ENCODE results near the gene ALDH3B2. TPM values are rescaled to one million over a fixed set of nuclear protein-coding genes. Genes with fewer than 3 reads are reported as not detected.

Gene ALDH3B2
- total and polyA plus RNA-seq, 2 of the 8 experiments (the other 6 are each of a cell fraction or from before 2014, with no cell fraction given), result not detected

DNA sequence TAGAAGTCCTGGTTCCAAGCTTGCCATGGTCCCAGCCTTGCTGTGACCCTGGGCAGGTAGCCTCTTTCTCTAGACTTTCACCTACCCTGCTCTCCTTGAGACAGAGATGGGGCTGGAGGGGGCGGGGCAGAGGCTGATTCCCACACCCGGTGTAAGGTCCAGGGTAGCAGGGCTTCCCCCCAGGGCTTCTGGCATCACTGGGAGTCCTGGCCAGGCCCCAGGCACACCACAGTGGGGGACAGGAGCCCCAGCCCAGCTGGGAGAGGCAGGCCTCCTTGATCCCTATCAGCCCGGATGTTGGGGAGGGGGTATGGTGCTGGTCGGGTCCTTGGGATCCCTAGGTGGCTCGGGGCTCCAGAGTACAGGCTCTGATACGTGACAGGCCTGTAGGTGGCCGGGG, 43.0 kb downstream of the ALDH3B2 start:
- Histone ChIP-seq H2AFZ (ENCODE audit: low read length) (no peak overlapping the region), H3K27me3 (replicated peaks in 1 of 4; ENCODE audit: control insufficient read depth in 3 of 4, extremely low read depth in 1 of 4, insufficient read depth in 3 of 4, low read length in 3 of 4) (no peaks in the 10 kb centered on the region; a peak in 1 of 7 replicates), H2BK5ac (ENCODE audit: low read depth, low read length) (no peak overlapping the region; the same call in 1 of the 2 replicates), H3K23me2 (ENCODE audit: low read depth, low read length) (peaks cover 2% of the 10 kb centered on the region; the same call in 1 of the 2 replicates), H2BK20ac (ENCODE audit: low read length) (no peak overlapping the region), H3K4me2 (ENCODE audit: insufficient read depth in 1 of 2, low read depth in 2 of 2, low read length in 2 of 2) (peak overlapping the region; percentile 37 to 83; a peak in 3 of 4 replicates), H4K20me1 (replicated peaks in 1 of 2; ENCODE audit: control insufficient read depth in 1 of 2, insufficient read depth in 2 of 2, low read length in 2 of 2) (no peaks in the 10 kb centered on the region), H2BK12ac (ENCODE audit: low read depth, low read length) (0 out of 2 replicates have a peak overlapping the region, but pooled peaks have one; percentile 42), H2BK15ac (ENCODE audit: low read length) (no peak overlapping the region), H3K4me3 (ENCODE audit: extremely low read depth in 1 of 4, insufficient read depth in 2 of 4, low read depth in 3 of 4, low read length in 4 of 4) (peak overlapping the region in 1 of 4 experiments; percentile 84; a peak in 1 of 8 replicates), H3K79me1 (ENCODE audit: low read depth, low read length) (no peaks in the 10 kb centered on the region), H3K4ac (replicated peaks; ENCODE audit: insufficient read length, low read depth, low read length) (peak overlapping the region; percentile 80), H4K8ac (ENCODE audit: extremely low read depth, insufficient read depth, low read length) (no peak overlapping the region; the same call in 1 of the 2 replicates), H2AK5ac (ENCODE audit: low read depth, low read length) (no peak overlapping the region), H4K5ac (ENCODE audit: insufficient read length, low read depth, low read length) (no peak overlapping the region), H3K23ac (ENCODE audit: insufficient read length) (no peak overlapping the region), H3K4me1 (replicated peaks in 1 of 4; ENCODE audit: control insufficient read depth in 3 of 4, insufficient read depth in 4 of 4, low read length in 3 of 4) (peaks cover 0 to 29% (median 18%) of the 10 kb centered on the region in 4 experiments; a peak in 6 of 7 replicates), H3K14ac (ENCODE audit: insufficient read length) (no peak overlapping the region), H3K79me2 (ENCODE audit: control insufficient read depth in 1 of 2, insufficient read depth in 2 of 2, low read length in 2 of 2) (no peaks in the 10 kb centered on the region), H3K18ac (ENCODE audit: extremely low read depth, low read length) (no peak overlapping the region), H3K9ac (replicated peaks in 1 of 4; ENCODE audit: extremely low read depth in 1 of 4, low read depth in 3 of 4, low read length in 3 of 4) (peak overlapping the region in 1 of 4 experiments; percentile 16; a peak in 2 of 7 replicates), H4K91ac (replicated peaks; ENCODE audit: insufficient read length, low read length) (no peak overlapping the region), H2BK120ac (replicated peaks; ENCODE audit: low read depth, low read length) (no peak overlapping the region), H3K27ac (ENCODE audit: low read depth, low read length) (no peak overlapping the region), H3K36me3 (ENCODE audit: control insufficient read depth in 2 of 4, insufficient read depth in 4 of 4, low read length in 3 of 4) (peaks cover 0 to 1% (median 0%) of the 10 kb centered on the region in 4 experiments; a peak in 1 of 8 replicates), H3K9me3 (ENCODE audit: insufficient read depth in 2 of 2, low read depth in 1 of 2, low read length in 1 of 2) (no peaks in the 10 kb centered on the region), H3K56ac (replicated peaks; ENCODE audit: insufficient read length, low read depth, low read length) (no peak overlapping the region)
- FAIRE-seq (no peak), DNase-seq (ENCODE audit: low read depth in 1 of 2, low spot score in 2 of 2) (no peak)
- TF ChIP-seq SAP30 (IDR thresholded peaks at IDR 0.05; ENCODE audit: insufficient read depth, insufficient replicate concordance, low read length) (no peak), SP4 (IDR thresholded peaks at IDR 0.05; ENCODE audit: low read length) (0 out of 2 replicates have a peak, but pooled peaks have one; percentile 30)
- WGBS, 2 experiments (ENCODE audit: extremely low coverage in 1 of 2, insufficient coverage in 1 of 2, insufficient read length in 1 of 2, insufficient replicate concordance in 2 of 2, low coverage in 1 of 2, low lambda C conversion rate in 2 of 2, missing lambda C conversion rate in 1 of 2), result 80% methylated on average over 7 of the region's 7 CpGs; no CpG with 5 or more reads in 1 of the 2 experiments
- POLR2A ChIA-PET (ENCODE audit: partially characterized antibody), result interaction anchor here (0.8 to 11.7 kb wide), 2 partner anchors 14 to 23 kb away, joined by 3 to 194 read pairs; no protein-coding TSS in a partner anchor
- CTCF ChIA-PET (ENCODE audit: partially characterized antibody), result interaction anchor here (0.9 to 10.1 kb wide), 12 partner anchors 9 to 161 kb away, joined by 3 to 117 read pairs (median 6); partner anchors contain the start of gene TBX10

All from H1 (cell line).